ENCODE measurements around the gene PTGR3. TPM values are rescaled to one million over a fixed set of nuclear protein-coding genes. Genes with fewer than 3 reads are reported as not detected.

Gene PTGR3
- total and polyA plus RNA-seq, 4 donors: 10.1 to 22.2 (median 21.4) TPM

GRCh38 chr18:75216911-75217689 lies 8.2 kb upstream of the PTGR3 start:
- Histone ChIP-seq H3K9me3 (ENCODE audit: control insufficient read depth in 4 of 4, insufficient read depth in 3 of 4, low read length in 3 of 4) (no peaks in the 10 kb centered on the region), H3K4me1 (ENCODE audit: control insufficient read depth in 5 of 5, insufficient read depth in 5 of 5, low read length in 5 of 5) (peaks cover 6 to 66% (median 11%) of the 10 kb centered on the region in 5 donors), H3K36me3 (ENCODE audit: control insufficient read depth in 4 of 4, insufficient read depth in 4 of 4, low read length in 4 of 4) (no peaks in the 10 kb centered on the region), H3K27ac (ENCODE audit: low read depth in 1 of 2, low read length in 1 of 2) (no peak overlapping the region), H3K4me3 (no peak overlapping the region), H3K27me3 (ENCODE audit: control insufficient read depth in 3 of 3, insufficient read depth in 3 of 3, low read length in 2 of 3) (no peaks in the 10 kb centered on the region), H3K9ac (ENCODE audit: insufficient read depth in 1 of 2, low read length in 2 of 2) (no peak overlapping the region)
- WGBS, 2 donors: 96 to 97% methylated on average over 10 of the region's 10 CpGs
- TF ChIP-seq CTCF (IDR thresholded peaks at IDR 0.05; ENCODE audit: control extremely low read depth, extremely low read depth): no peak
- ATAC-seq (ENCODE audit: insufficient read depth, low FRiP score): no peak
- DNase-seq: no peak

- no peak for TF ChIP-seq CTCF (IDR thresholded peaks at IDR 0.05; ENCODE audit: control extremely low read depth, extremely low read depth)
- ATAC-seq (ENCODE audit: insufficient read depth, low FRiP score) (no peak), DNase-seq (peak in 2 of 3 donors; percentile 70 to 82)
- WGBS, 2 donors: 60 to 74% methylated on average over 7 of the region's 7 CpGs
- Histone ChIP-seq H3K9me3 (ENCODE audit: control insufficient read depth in 4 of 4, insufficient read depth in 3 of 4, low read length in 3 of 4) (no peaks in the 10 kb centered on the region), H3K4me3 (no peak overlapping the region), H3K27ac (ENCODE audit: low read depth in 1 of 2, low read length in 1 of 2) (peak overlapping the region; percentile 43 to 52), H3K27me3 (ENCODE audit: control insufficient read depth in 3 of 3, insufficient read depth in 3 of 3, low read length in 2 of 3) (no peaks in the 10 kb centered on the region), H3K36me3 (ENCODE audit: control insufficient read depth in 4 of 4, insufficient read depth in 4 of 4, low read length in 4 of 4) (no peaks in the 10 kb centered on the region), H3K9ac (ENCODE audit: insufficient read depth in 1 of 2, low read length in 2 of 2) (peak overlapping the region in 1 of 2 donors; percentile 24), H3K4me1 (ENCODE audit: control insufficient read depth in 5 of 5, insufficient read depth in 5 of 5, low read length in 5 of 5) (peaks cover 6 to 63% (median 11%) of the 10 kb centered on the region in 5 donors)
These were observed 7.4 kb upstream of the PTGR3 start for GRCh38 chr18:75216212-75216910.

- no peak for ATAC-seq (ENCODE audit: insufficient read depth, low FRiP score)
- no peak for DNase-seq
- H3K4me1 ChIP-seq (ENCODE audit: control insufficient read depth in 5 of 5, insufficient read depth in 5 of 5, low read length in 5 of 5): peaks cover 6 to 56% (median 10%) of the 10 kb centered on the region in 5 donors
- H3K9me3 ChIP-seq (ENCODE audit: control insufficient read depth in 4 of 4, insufficient read depth in 3 of 4, low read length in 3 of 4): no peaks in the 10 kb centered on the region
- H3K4me3 ChIP-seq: no peak overlapping the region
- H3K9ac ChIP-seq (ENCODE audit: insufficient read depth in 1 of 2, low read length in 2 of 2): no peak overlapping the region
- no peaks in the 10 kb centered on the region for H3K36me3 ChIP-seq (ENCODE audit: control insufficient read depth in 4 of 4, insufficient read depth in 4 of 4, low read length in 4 of 4)
- TF ChIP-seq CTCF (IDR thresholded peaks at IDR 0.05; ENCODE audit: control extremely low read depth, extremely low read depth): no peak
- no peak overlapping the region for H3K27ac ChIP-seq (ENCODE audit: low read depth in 1 of 2, low read length in 1 of 2)
- H3K27me3 ChIP-seq (ENCODE audit: control insufficient read depth in 3 of 3, insufficient read depth in 3 of 3, low read length in 2 of 3): no peaks in the 10 kb centered on the region
- WGBS, 2 donors: 84 to 92% methylated on average over 4 of the region's 4 CpGs
These were observed 6.7 kb upstream of the PTGR3 start for GRCh38 chr18:75215663-75216062.

Measured in lung (tissue), 12 donors.